IMR-90 (cell line): ENCODE results near the gene SEC61B. TPM values are rescaled to one million over a fixed set of nuclear protein-coding genes. Genes with fewer than 3 reads are reported as not detected.

Experiments
- ATAC-seq: fragments of 200-7000 bp; cut with Tn5 transposase; 2 replicates; pipeline ENCODE4 v1.9.1; 2020; ENCODE audit warnings: low read depth, mild to moderate bottlenecking, moderate library complexity
- BruUV-seq: library from RNA; stranded (reverse); fragments of 400-500 nt; replicated peaks from 2 replicates; lab custom pipeline; 2021; lab: Mats Ljungman, UMichigan
- CTCF ChIA-PET: fragments of 300-600 bp; formaldehyde crosslinking; extraction: SDS; loops from one replicate; lab custom pipeline; 2021; ENCODE audit warnings: antibody characterized with exemption; lab: Yijun Ruan, JAX
- POLR2A ChIA-PET: fragments of 300-600 bp; sonication (Branson Sonifier 250); formaldehyde crosslinking; loops from one replicate; lab custom pipeline; 2022; ENCODE audit warnings: antibody characterized with exemption; ENCODE audit not compliant: unreplicated experiment; lab: Charles Lee
- DNase-seq: peaks from one replicate; pipeline ENCODE4 v3.0.0; 2013
- H2AFZ ChIP-seq: replicated peaks from 2 replicates; pipeline ENCODE3; 2013; ENCODE audit warnings: low read length, mild to moderate bottlenecking; ENCODE audit not compliant: poor library complexity
- H2AK5ac ChIP-seq: 2 replicates; pipeline ENCODE4 v1.6.1; 2013; ENCODE audit warnings: low read depth, low read length, inconsistent platforms
- H2AK9ac ChIP-seq: replicated peaks from 2 replicates; pipeline ENCODE3; 2013; ENCODE audit warnings: mild to moderate bottlenecking, low read depth, low read length, moderate library complexity; ENCODE audit not compliant: poor library complexity
- H2BK120ac ChIP-seq: 2 replicates; pipeline ENCODE4 v1.6.1; 2013; ENCODE audit warnings: low read depth, low read length, inconsistent platforms
- H2BK15ac ChIP-seq: 3 replicates; pipeline ENCODE4 v1.6.1; 2013; ENCODE audit warnings: low read depth, low read length, inconsistent platforms
- H2BK20ac ChIP-seq: 2 replicates; pipeline ENCODE4 v1.6.1; 2013; ENCODE audit warnings: low read depth, mild to moderate bottlenecking, inconsistent platforms, low read length, moderate library complexity
- H2BK5ac ChIP-seq: 2 replicates; pipeline ENCODE4 v1.6.1; 2013; ENCODE audit warnings: mild to moderate bottlenecking, low read depth, low read length, inconsistent platforms; ENCODE audit not compliant: poor library complexity, severe bottlenecking
- H3K14ac ChIP-seq: replicated peaks from 2 replicates; pipeline ENCODE4 v1.6.1; 2013; ENCODE audit warnings: low read depth, low read length, inconsistent platforms
- H3K18ac ChIP-seq: 2 replicates; pipeline ENCODE4 v1.6.1; 2013; ENCODE audit warnings: low read depth, low read length, control low read depth
- H3K23ac ChIP-seq: 2 replicates; pipeline ENCODE4 v1.6.1; 2013; ENCODE audit warnings: low read depth, low read length, inconsistent platforms
- H3K27ac ChIP-seq: 2 replicates; pipeline ENCODE4 v1.5.1; 2013; ENCODE audit warnings: mild to moderate bottlenecking, control low read depth, low read length; ENCODE audit not compliant: insufficient read depth
- H3K27me3 ChIP-seq: 2 replicates; pipeline ENCODE4 v1.6.1; 2013; ENCODE audit warnings: low read length; ENCODE audit not compliant: control insufficient read depth, insufficient read depth
- H3K36me3 ChIP-seq: 2 replicates; pipeline ENCODE4 v1.6.1; 2013; ENCODE audit warnings: low read length, mixed read lengths; ENCODE audit not compliant: control insufficient read depth, insufficient read depth
- H3K4ac ChIP-seq: 2 replicates; pipeline ENCODE4 v1.6.1; 2013; ENCODE audit warnings: low read depth, low read length, inconsistent platforms
- H3K4me1 ChIP-seq: 2 replicates; pipeline ENCODE4 v1.6.1; 2013; ENCODE audit warnings: low read length, mixed read lengths; ENCODE audit not compliant: control insufficient read depth, insufficient read depth
- H3K4me2 ChIP-seq: 2 replicates; pipeline ENCODE4 v1.6.1; 2013; ENCODE audit warnings: low read depth, mild to moderate bottlenecking, control low read depth, low read length, moderate library complexity
- H3K4me3 ChIP-seq: 2 replicates; pipeline ENCODE4 v1.5.1; 2013; ENCODE audit warnings: low read depth, mild to moderate bottlenecking, control low read depth, low read length, moderate library complexity; ENCODE audit not compliant: insufficient read depth
- H3K56ac ChIP-seq: 2 replicates; pipeline ENCODE4 v1.6.1; 2013; ENCODE audit warnings: low read length, inconsistent platforms; ENCODE audit not compliant: insufficient read depth; ENCODE audit errors: extremely low read depth
- H3K79me1 ChIP-seq, 2 experiments: 2 replicates each; pipeline ENCODE4 v1.6.1; 2013; ENCODE audit warnings: low read length in 2 of 2, inconsistent platforms in 1 of 2, low read depth in 1 of 2
- H3K9ac ChIP-seq: 2 replicates; pipeline ENCODE4 v1.6.1; 2013; ENCODE audit warnings: low read depth, low read length, control low read depth
- H3K9me1 ChIP-seq: 2 replicates; pipeline ENCODE4 v1.6.1; 2013; ENCODE audit warnings: low read length, inconsistent platforms; ENCODE audit not compliant: insufficient read depth
- H3K9me3 ChIP-seq: 2 replicates; pipeline ENCODE4 v1.6.1; 2013; ENCODE audit warnings: low read length; ENCODE audit not compliant: control insufficient read depth, insufficient read depth
- H4K20me1 ChIP-seq: 2 replicates; pipeline ENCODE4 v1.6.1; 2013; ENCODE audit warnings: low read length, inconsistent platforms; ENCODE audit not compliant: insufficient read depth
- H4K5ac ChIP-seq: 2 replicates; pipeline ENCODE4 v1.6.1; 2013; ENCODE audit warnings: mild to moderate bottlenecking, low read depth, low read length, control low read depth
- H4K8ac ChIP-seq, 2 experiments: 2 replicates each; pipeline ENCODE4 v1.6.1; 2013; ENCODE audit warnings: low read depth in 2 of 2, low read length in 2 of 2, control low read depth in 1 of 2, inconsistent platforms in 1 of 2
- H4K91ac ChIP-seq: 2 replicates; pipeline ENCODE4 v1.6.1; 2013; ENCODE audit warnings: low read depth, low read length, inconsistent platforms; ENCODE audit not compliant: insufficient read depth
- MXI1 ChIP-seq: IDR thresholded peaks from 2 replicates; pipeline ENCODE4 v1.6.1; 2012; ENCODE audit warnings: low read depth, mild to moderate bottlenecking, low read length, moderate library complexity, borderline replicate concordance
- RFX5 ChIP-seq: IDR thresholded peaks from 2 replicates; pipeline ENCODE4 v1.8.0; 2012; ENCODE audit warnings: low read depth, mild to moderate bottlenecking, low read length, moderate library complexity
- WGBS, 2 experiments: methylation state at CpG; one replicate each; pipeline versions ENCODE4 v1.1.5 to v1.1.7; 2013; ENCODE audit warnings: missing lambda C conversion rate in 2 of 2; ENCODE audit not compliant: insufficient read length in 1 of 2; ENCODE audit errors: extremely low coverage in 2 of 2; 5-methylcytosine and 5-hydroxymethylcytosine counted together
- dilution Hi-C: fragments of 300-500 bp; cut with HindIII; formaldehyde crosslinking; loops from one replicate; pipeline ENCODE4 v1.14.3; 2018; ENCODE audit warnings: low sequenced_read_pairs; ENCODE audit not compliant: unreplicated experiment
- in situ Hi-C: fragments of 300-500 bp; cut with MboI; formaldehyde crosslinking; loops from 3 replicates; pipeline ENCODE4 v1.14.3; 2019; ENCODE audit warnings: low sequenced_read_pairs, inconsistent platforms, mixed read lengths
- intact Hi-C: fragments of 100-400 bp; cut with micrococcal nuclease; formaldehyde crosslinking; loops from 2 replicates; pipeline ENCODE4 v1.10.0; 2022
- polyA plus RNA-seq, 3 experiments: library from polyadenylated mRNA; depleted of rRNA; stranded (reverse); fragments of >200 nt; gene quantifications; 2 replicates each; pipeline ENCODE4 v1.2.3, GENCODE V29; 2012; ENCODE audit warnings: low replicate concordance in 1 of 3
- total RNA-seq: library from RNA; depleted of rRNA; stranded (reverse); fragments of >200 nt; gene quantifications from 2 replicates; pipeline ENCODE4 v1.2.3, GENCODE V29; 2012
- TF ChIP-seq, protein P1 (sequence below): fragments of 150-350 bp; IDR thresholded peaks from 2 replicates; pipeline ENCODE4 v1.6.1; 2017; ENCODE audit warnings: mild to moderate bottlenecking, antibody characterized with exemption, low read length, low read depth

The SEC61B gene
- total and polyA plus RNA-seq, 2 of the 4 experiments (the other 2 are of a cell fraction), result 180 to 281 TPM

DNA sequence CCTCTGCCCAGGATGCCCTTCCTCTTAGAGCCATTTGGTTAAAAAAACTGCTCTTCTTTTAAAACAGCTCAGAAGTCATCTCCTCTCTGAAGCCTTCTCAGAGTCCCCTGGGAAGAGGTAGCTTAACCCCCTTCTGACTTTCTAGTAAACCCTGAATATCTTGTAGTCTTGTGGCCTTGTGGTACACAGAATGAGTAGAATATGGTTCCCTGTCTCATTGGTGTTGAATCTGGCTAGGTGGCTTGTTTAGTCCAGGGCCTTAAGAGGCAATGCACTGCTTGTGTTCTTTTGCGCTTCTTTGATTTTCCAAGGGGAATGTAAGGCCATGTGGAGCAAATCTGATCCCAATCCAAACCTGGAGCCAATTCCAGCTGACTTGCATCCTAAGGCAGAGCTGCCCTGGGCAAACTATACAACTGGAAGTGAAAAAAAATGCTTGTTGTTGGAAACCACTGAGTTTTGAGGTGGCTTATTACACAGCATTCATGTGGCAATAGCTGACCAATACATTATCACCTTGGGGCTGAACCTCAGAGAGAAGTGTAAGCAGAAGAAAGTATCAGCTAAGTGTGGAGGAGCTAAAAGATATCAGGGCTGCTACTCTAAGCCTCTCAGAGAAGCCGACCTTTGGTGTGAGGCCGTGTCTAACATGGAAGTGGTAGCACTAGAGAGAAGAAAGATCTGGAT lies 31.3 kb upstream of the SEC61B start:
- ChIA-PET CTCF (no interaction called here), POLR2A (no interaction called here)
- Histone ChIP-seq H3K27ac (no peak overlapping the region), H3K18ac (no peak overlapping the region; the same call in 1 of the 2 replicates), H3K4ac (no peak overlapping the region), H2BK120ac (no peak overlapping the region), H3K4me3 (no peak overlapping the region), H3K36me3 (no peaks in the 10 kb centered on the region), H3K14ac (no peak overlapping the region), H2BK5ac (no peak overlapping the region), H4K5ac (no peak overlapping the region; the same call in 1 of the 2 replicates), H2AK9ac (no peak overlapping the region), H4K91ac (no peak overlapping the region), H2AK5ac (no peak overlapping the region), H3K9me1 (no peaks in the 10 kb centered on the region), H4K8ac (no peak overlapping the region), H2BK15ac (no peak overlapping the region), H2AFZ (no peak overlapping the region), H3K27me3 (peaks cover 8% of the 10 kb centered on the region), H3K9ac (no peak overlapping the region), H4K20me1 (no peaks in the 10 kb centered on the region), H3K23ac (no peak overlapping the region), H3K56ac (no peak overlapping the region), H2BK20ac (no peak overlapping the region), H3K9me3 (peaks cover 5% of the 10 kb centered on the region), H3K4me2 (no peak overlapping the region), H3K4me1 (peaks cover 4% of the 10 kb centered on the region), H3K79me1 (no peaks in the 10 kb centered on the region)
- ATAC-seq (no peak; the same call in 1 of the 2 replicates), DNase-seq (no peak)
- TF ChIP-seq RFX5 (no peak), MXI1 (no peak)
- TF ChIP-seq, protein P1, sequence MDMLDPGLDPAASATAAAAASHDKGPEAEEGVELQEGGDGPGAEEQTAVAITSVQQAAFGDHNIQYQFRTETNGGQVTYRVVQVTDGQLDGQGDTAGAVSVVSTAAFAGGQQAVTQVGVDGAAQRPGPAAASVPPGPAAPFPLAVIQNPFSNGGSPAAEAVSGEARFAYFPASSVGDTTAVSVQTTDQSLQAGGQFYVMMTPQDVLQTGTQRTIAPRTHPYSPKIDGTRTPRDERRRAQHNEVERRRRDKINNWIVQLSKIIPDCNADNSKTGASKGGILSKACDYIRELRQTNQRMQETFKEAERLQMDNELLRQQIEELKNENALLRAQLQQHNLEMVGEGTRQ, result no peak
- dilution Hi-C loops, result no loop called here
- BruUV-seq, result no TSS peak
- 100% methylated on average over 2 of the region's 3 CpGs; no CpG with 5 or more reads in 1 of the 2 experiments for WGBS, 2 experiments
- intact Hi-C loops, result no loop called here
- in situ Hi-C loops, result loop anchor here (25.0 kb wide), 1 partner anchor 1397 kb away; the partner anchor contains the start of gene CAVIN4
